ENCODE measurements around the gene THEMIS. TPM values are rescaled to one million over a fixed set of nuclear protein-coding genes. Genes with fewer than 3 reads are reported as not detected.
"Not testable (repeated sequence)": the region's sequence is repeated elsewhere in the genome, so short reads cannot be mapped to it uniquely, and the experiment has no call there.

Gene THEMIS
- total and polyA plus RNA-seq, 12 donors: 0.07 to 2.6 (median 0.24) TPM; not detected in 1

GRCh38 chr6:127891731-127892326 is 9.0 kb downstream of the THEMIS start:
- Histone ChIP-seq H3K9me3 (replicated peaks in 1 of 3) (no peaks in the 10 kb centered on the region), H3K4me3 (no peak overlapping the region), H3K4me1 (replicated peaks in 1 of 2) (no peaks in the 10 kb centered on the region), H3K27ac (no peak overlapping the region), H3K36me3 (replicated peaks in 1 of 2) (no peaks in the 10 kb centered on the region), H3K27me3 (no peaks in the 10 kb centered on the region)
- WGBS, 4 donors: 80 to 87% (median 84%) methylated on average over 3 of the region's 3 CpGs
- DNase-seq: no peak
- intact Hi-C loops (cut with DNase I): no loop called here
- TF ChIP-seq POLR2A (IDR thresholded peaks at IDR 0.05) (no peak), CTCF (IDR thresholded peaks at IDR 0.05) (no peak)

- Histone ChIP-seq H3K27me3 (no peaks in the 10 kb centered on the region), H3K27ac (no peak overlapping the region), H3K4me1 (replicated peaks in 1 of 2) (no peaks in the 10 kb centered on the region), H3K9me3 (replicated peaks in 1 of 3) (no peaks in the 10 kb centered on the region), H3K36me3 (replicated peaks in 1 of 2) (no peaks in the 10 kb centered on the region), H3K4me3 (no peak overlapping the region)
- intact Hi-C loops (cut with DNase I): no loop called here
- DNase-seq: no peak
- 36 to 47% (median 43%) methylated on average over 3 of the region's 3 CpGs for WGBS, 4 donors
- TF ChIP-seq CTCF (IDR thresholded peaks at IDR 0.05): no peak
- TF ChIP-seq POLR2A (IDR thresholded peaks at IDR 0.05): no peak
Measured at GRCh38 chr6:127886603-127887002, 14.3 kb downstream of the THEMIS start.

- no peaks in the 10 kb centered on the region for H3K4me1 ChIP-seq (replicated peaks in 1 of 2)
- H3K27ac ChIP-seq: no peak overlapping the region
- intact Hi-C loops (cut with DNase I): no loop called here
- no peaks in the 10 kb centered on the region for H3K36me3 ChIP-seq (replicated peaks in 1 of 2)
- H3K9me3 ChIP-seq (replicated peaks in 1 of 3): no peaks in the 10 kb centered on the region
- TF ChIP-seq POLR2A (IDR thresholded peaks at IDR 0.05): no peak
- TF ChIP-seq CTCF (IDR thresholded peaks at IDR 0.05): no peak
- no peaks in the 10 kb centered on the region for H3K27me3 ChIP-seq
- H3K4me3 ChIP-seq: no peak overlapping the region
- DNase-seq: no peak
Measured at GRCh38 chr6:127884134-127884533, 16.7 kb downstream of the THEMIS start.

GRCh38 chr6:127881949-127882348 is 18.9 kb downstream of the THEMIS start:
- H3K4me3 ChIP-seq; DNase-seq; H3K27me3 ChIP-seq; H3K36me3 ChIP-seq (replicated peaks in 1 of 2); H3K9me3 ChIP-seq (replicated peaks in 1 of 3); H3K27ac ChIP-seq; H3K4me1 ChIP-seq (replicated peaks in 1 of 2); intact Hi-C loops (cut with DNase I): not testable (repeated sequence)

- Histone ChIP-seq H3K27me3 (no peaks in the 10 kb centered on the region), H3K4me3 (no peak overlapping the region), H3K4me1 (replicated peaks in 1 of 2) (no peaks in the 10 kb centered on the region), H3K27ac (no peak overlapping the region), H3K9me3 (replicated peaks in 1 of 3) (no peaks in the 10 kb centered on the region), H3K36me3 (replicated peaks in 1 of 2) (no peaks in the 10 kb centered on the region)
- DNase-seq: no peak
- intact Hi-C loops (cut with DNase I): no loop called here
- TF ChIP-seq CTCF (IDR thresholded peaks at IDR 0.05): no peak
- TF ChIP-seq POLR2A (IDR thresholded peaks at IDR 0.05): no peak
Measured at GRCh38 chr6:127880429-127880828, 20.4 kb downstream of the THEMIS start.
